ENCODE data around the gene IQCE.
"Not testable (repeated sequence)": the region's sequence is repeated elsewhere in the genome, so short reads cannot be mapped to it uniquely, and the experiment has no call there.

The IQCE gene

GRCh38 chr7:2528481-2529095, 30.2 kb upstream of the IQCE start:
- H3F3A ChIP-seq (ENCODE audit: insufficient read depth, low read length) = no peaks in the 10 kb centered on the region
- DNase-seq = no peak
- H4K20me1 ChIP-seq (ENCODE audit: insufficient read depth, low read length) = no peaks in the 10 kb centered on the region
- H3K9me2 ChIP-seq (replicated peaks; ENCODE audit: insufficient read depth, low read length) = no peaks in the 10 kb centered on the region
- no peak overlapping the region for H3K9ac ChIP-seq (ENCODE audit: low read length)
- H3K36me3 ChIP-seq (replicated peaks; ENCODE audit: insufficient read depth, low read length) = no peaks in the 10 kb centered on the region
- no peak overlapping the region for H3K4me2 ChIP-seq (ENCODE audit: low read depth, low read length)
- TF ChIP-seq EZH2 (optimal IDR thresholded peaks at IDR 0.05; ENCODE audit: low read depth, low read length) (no peak), CTCF (IDR thresholded peaks at IDR 0.05; ENCODE audit: low read length) (no peak), EZH2phosphoT487 (IDR thresholded peaks at IDR 0.05; ENCODE audit: low read length) (no peak)
- no peak overlapping the region for H2AFZ ChIP-seq (ENCODE audit: low read length)
- peaks cover 52% of the 10 kb centered on the region for H3K27me3 ChIP-seq (replicated peaks; ENCODE audit: insufficient read depth, low read length)
- H3K4me1 ChIP-seq (ENCODE audit: low read length) = no peaks in the 10 kb centered on the region
- no peaks in the 10 kb centered on the region for H3K9me3 ChIP-seq (replicated peaks; ENCODE audit: insufficient read depth, low read length)
- H3K4me3 ChIP-seq (ENCODE audit: low read length) = no peak overlapping the region
- H3K79me2 ChIP-seq (ENCODE audit: low read length) = no peaks in the 10 kb centered on the region
- no peak overlapping the region for H3K27ac ChIP-seq (ENCODE audit: low read length)

GRCh38 chr7:2529161-2530070, 29.4 kb upstream of the IQCE start:
- Histone ChIP-seq H3K27me3 (replicated peaks; ENCODE audit: insufficient read depth, low read length) (peaks cover 43% of the 10 kb centered on the region), H3K4me1 (ENCODE audit: low read length) (no peaks in the 10 kb centered on the region), H3K9ac (ENCODE audit: low read length) (no peak overlapping the region), H3K79me2 (ENCODE audit: low read length) (no peaks in the 10 kb centered on the region), H3K4me3 (ENCODE audit: low read length) (no peak overlapping the region), H3K4me2 (ENCODE audit: low read depth, low read length) (no peak overlapping the region), H4K20me1 (ENCODE audit: insufficient read depth, low read length) (no peaks in the 10 kb centered on the region), H3K9me2 (replicated peaks; ENCODE audit: insufficient read depth, low read length) (no peaks in the 10 kb centered on the region), H3K36me3 (replicated peaks; ENCODE audit: insufficient read depth, low read length) (no peaks in the 10 kb centered on the region), H3K27ac (ENCODE audit: low read length) (no peak overlapping the region), H3F3A (ENCODE audit: insufficient read depth, low read length) (no peaks in the 10 kb centered on the region), H3K9me3 (replicated peaks; ENCODE audit: insufficient read depth, low read length) (no peaks in the 10 kb centered on the region), H2AFZ (ENCODE audit: low read length) (no peak overlapping the region)
- TF ChIP-seq EZH2phosphoT487 (IDR thresholded peaks at IDR 0.05; ENCODE audit: low read length) = no peak
- TF ChIP-seq CTCF (IDR thresholded peaks at IDR 0.05; ENCODE audit: low read length) = no peak
- TF ChIP-seq EZH2 (optimal IDR thresholded peaks at IDR 0.05; ENCODE audit: low read depth, low read length) = no peak
- DNase-seq = no peak

GRCh38 chr7:2530071-2530987, 28.4 kb upstream of the IQCE start:
- H3K36me3 ChIP-seq (replicated peaks; ENCODE audit: insufficient read depth, low read length) = no peaks in the 10 kb centered on the region
- no peaks in the 10 kb centered on the region for H4K20me1 ChIP-seq (ENCODE audit: insufficient read depth, low read length)
- no peak overlapping the region for H3K9ac ChIP-seq (ENCODE audit: low read length)
- no peaks in the 10 kb centered on the region for H3K79me2 ChIP-seq (ENCODE audit: low read length)
- H3K4me1 ChIP-seq (ENCODE audit: low read length) = no peaks in the 10 kb centered on the region
- no peak overlapping the region for H3K27ac ChIP-seq (ENCODE audit: low read length)
- no peak overlapping the region for H3K4me2 ChIP-seq (ENCODE audit: low read depth, low read length)
- no peaks in the 10 kb centered on the region for H3F3A ChIP-seq (ENCODE audit: insufficient read depth, low read length)
- no peak overlapping the region for H3K4me3 ChIP-seq (ENCODE audit: low read length)
- no peaks in the 10 kb centered on the region for H3K9me3 ChIP-seq (replicated peaks; ENCODE audit: insufficient read depth, low read length)
- TF ChIP-seq EZH2phosphoT487 (IDR thresholded peaks at IDR 0.05; ENCODE audit: low read length) = no peak
- peaks cover 34% of the 10 kb centered on the region for H3K27me3 ChIP-seq (replicated peaks; ENCODE audit: insufficient read depth, low read length)
- H3K9me2 ChIP-seq (replicated peaks; ENCODE audit: insufficient read depth, low read length) = no peaks in the 10 kb centered on the region
- H2AFZ ChIP-seq (ENCODE audit: low read length) = no peak overlapping the region
- DNase-seq = no peak

GRCh38 chr7:2530994-2531795, 27.6 kb upstream of the IQCE start:
- not testable (repeated sequence) for H3K4me3 ChIP-seq (ENCODE audit: low read length); H3K27ac ChIP-seq (ENCODE audit: low read length); H2AFZ ChIP-seq (ENCODE audit: low read length); DNase-seq; H3K9ac ChIP-seq (ENCODE audit: low read length); H3K36me3 ChIP-seq (replicated peaks; ENCODE audit: insufficient read depth, low read length); H3K4me1 ChIP-seq (ENCODE audit: low read length); H3K79me2 ChIP-seq (ENCODE audit: low read length); H3K4me2 ChIP-seq (ENCODE audit: low read depth, low read length); H3K9me2 ChIP-seq (replicated peaks; ENCODE audit: insufficient read depth, low read length); H3K9me3 ChIP-seq (replicated peaks; ENCODE audit: insufficient read depth, low read length); H3F3A ChIP-seq (ENCODE audit: insufficient read depth, low read length); H4K20me1 ChIP-seq (ENCODE audit: insufficient read depth, low read length)
- H3K27me3 ChIP-seq (replicated peaks; ENCODE audit: insufficient read depth, low read length) = peaks cover 26% of the 10 kb centered on the region

GRCh38 chr7:2531796-2532110, 27.0 kb upstream of the IQCE start:
- not testable (repeated sequence) for H2AFZ ChIP-seq (ENCODE audit: low read length); H3K9ac ChIP-seq (ENCODE audit: low read length); H4K20me1 ChIP-seq (ENCODE audit: insufficient read depth, low read length); H3K9me2 ChIP-seq (replicated peaks; ENCODE audit: insufficient read depth, low read length); H3K4me3 ChIP-seq (ENCODE audit: low read length); H3F3A ChIP-seq (ENCODE audit: insufficient read depth, low read length); H3K9me3 ChIP-seq (replicated peaks; ENCODE audit: insufficient read depth, low read length); H3K4me2 ChIP-seq (ENCODE audit: low read depth, low read length); H3K27ac ChIP-seq (ENCODE audit: low read length); DNase-seq; H3K36me3 ChIP-seq (replicated peaks; ENCODE audit: insufficient read depth, low read length); H3K4me1 ChIP-seq (ENCODE audit: low read length); H3K79me2 ChIP-seq (ENCODE audit: low read length)
- H3K27me3 ChIP-seq (replicated peaks; ENCODE audit: insufficient read depth, low read length) = peaks cover 20% of the 10 kb centered on the region

Data from MM.1S (cell line).